ENCODE results near the gene UBP1.

GRCh38 chr3:33437556-33438283 lies 2.5 kb downstream of the UBP1 start:
- TF ChIP-seq CTCF (IDR thresholded peaks at IDR 0.05) = no peak
- no peak for TF ChIP-seq ZFX (IDR thresholded peaks at IDR 0.05; ENCODE audit: borderline replicate concordance)
